Transverse colon (tissue), 4 donors: ENCODE results near the gene ITLN2. TPM values are rescaled to one million over a fixed set of nuclear protein-coding genes. Genes with fewer than 3 reads are reported as not detected.

Source experiments
- DNase-seq: peaks from one replicate; pipeline ENCODE4 v3.0.0-alpha.2; 2019
- H3K27ac ChIP-seq, 4 donors: fragments of 200-600 bp; sonication (generic); 2 replicates each; pipeline ENCODE4 v1.5.1; 2016 to 2018; ENCODE audit warnings: inconsistent platforms in 4 of 4
- H3K27me3 ChIP-seq: fragments of 200-600 bp; sonication (generic); 2 replicates; pipeline ENCODE4 v1.5.1; 2017; ENCODE audit warnings: inconsistent platforms
- H3K36me3 ChIP-seq, 4 donors: fragments of 200-600 bp; sonication (generic); 2 replicates each; pipeline ENCODE4 v1.5.1; 2017 to 2019; ENCODE audit warnings: inconsistent platforms in 4 of 4
- H3K4me1 ChIP-seq, 4 donors: fragments of 200-600 bp; sonication (generic); 2 replicates each; pipeline ENCODE4 v1.5.1; 2017 to 2020; ENCODE audit warnings: inconsistent platforms in 4 of 4
- H3K4me3 ChIP-seq, 4 donors: fragments of 200-600 bp; sonication (generic); 1 replicate in 1 of 4; 2 replicates in 3 of 4; pipeline versions ENCODE4 v1.5.1 to v1.6.1; 2017 to 2019; ENCODE audit warnings: inconsistent platforms in 4 of 4
- H3K9me3 ChIP-seq, 2 donors: fragments of 200-600 bp; sonication (generic); 2 replicates each; pipeline ENCODE4 v1.5.1; 2017 to 2019; ENCODE audit warnings: inconsistent platforms in 2 of 2
- CTCF ChIP-seq, 5 experiments: fragments of 200-600 bp in 3 of 5; fragments of 450-650 bp in 2 of 5; sonication (generic) in 3 of 5; IDR thresholded peaks; 1 replicate in 2 of 5; 2 replicates in 3 of 5; pipeline ENCODE4 v1.5.1; 2016 to 2017; ENCODE audit warnings: antibody characterized with exemption in 5 of 5, inconsistent platforms in 3 of 5, mild to moderate bottlenecking in 2 of 5, moderate library complexity in 1 of 5
- EP300 ChIP-seq: sonication (generic); formaldehyde crosslinking; IDR thresholded peaks from one replicate; pipeline ENCODE4 v1.6.1; 2017; ENCODE audit warnings: antibody characterized with exemption, low read depth
- POLR2A ChIP-seq: fragments of 450-650 bp; IDR thresholded peaks from one replicate; pipeline ENCODE4 v1.6.1; 2016; ENCODE audit warnings: antibody characterized with exemption, mild to moderate bottlenecking, moderate library complexity
- POLR2AphosphoS5 ChIP-seq, 3 donors: sonication (generic); formaldehyde crosslinking; IDR thresholded peaks; one replicate each; pipeline ENCODE4 v1.6.1; 2016; ENCODE audit warnings: antibody characterized with exemption in 3 of 3
- WGBS, 2 donors: methylation state at CpG; one replicate each; pipeline ENCODE4 v1.1.5; 2018; ENCODE audit warnings: low coverage in 1 of 2; 5-methylcytosine and 5-hydroxymethylcytosine counted together
- in situ Hi-C, 4 donors: fragments of 200-750 bp; cut with MboI; loops; one replicate each; pipeline versions ENCODE4 v1.15.0 to v1.15.1; 2017; ENCODE audit warnings: low sequenced_read_pairs in 3 of 4, low pct_ligation_motif_present in 1 of 4, low pct_unique_long_range_greater_than_20kb in 1 of 4
- intact Hi-C: fragments of 100-400 bp; cut with DNase I; formaldehyde crosslinking; loops from one replicate; pipeline ENCODE4 v1.15.1; 2023; ENCODE audit warnings: low total_unique reads
- total RNA-seq, 4 donors: library from RNA; depleted of rRNA; stranded (reverse); fragments of >200 nt; gene quantifications; one replicate each; pipeline ENCODE4 v1.1.0, GENCODE V29; 2016

ITLN2 gene
- total RNA-seq, 4 donors from 2014 or later = not detected

DNA sequence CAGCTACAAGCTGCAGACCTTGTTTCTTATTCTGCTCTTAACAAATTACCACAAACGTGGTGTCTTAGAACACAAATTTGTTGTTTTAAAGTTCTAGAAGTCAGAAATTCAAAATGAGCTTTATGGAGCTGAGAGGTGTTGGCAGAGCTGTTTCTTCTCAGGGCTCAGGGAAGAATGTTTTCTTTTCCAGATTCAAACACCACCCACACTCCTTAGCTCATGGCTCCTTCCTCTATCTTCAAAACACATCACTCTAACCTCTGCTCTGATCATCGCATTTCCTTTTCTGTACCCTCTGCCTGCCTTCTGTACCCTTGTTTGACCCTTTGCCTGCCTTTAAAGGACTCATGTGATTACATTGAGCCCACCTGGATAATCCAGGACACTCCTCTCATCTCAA is 42.7 kb downstream of the ITLN2 start:
- H3K4me1 ChIP-seq = no peaks in the 10 kb centered on the region
- intact Hi-C loops = no loop called here
- H3K36me3 ChIP-seq = no peaks in the 10 kb centered on the region
- peaks cover 3% of the 10 kb centered on the region for H3K27me3 ChIP-seq
- WGBS, 2 donors = 70% methylated on average over 2 of the region's 2 CpGs
- H3K4me3 ChIP-seq = no peak overlapping the region
- no peak overlapping the region for H3K27ac ChIP-seq
- TF ChIP-seq EP300 (no peak), POLR2AphosphoS5 (IDR thresholded peaks at IDR 0.05) (no peak)
- in situ Hi-C loops = no loop called here
- H3K9me3 ChIP-seq = no peaks in the 10 kb centered on the region
- DNase-seq = no peak

GRCh38 chr1:160911441-160911840 is 43.2 kb downstream of the ITLN2 start:
- intact Hi-C loops = no loop called here
- Histone ChIP-seq H3K27ac (no peak overlapping the region), H3K27me3 (peaks cover 3% of the 10 kb centered on the region), H3K4me3 (no peak overlapping the region), H3K9me3 (no peaks in the 10 kb centered on the region), H3K4me1 (no peaks in the 10 kb centered on the region), H3K36me3 (no peaks in the 10 kb centered on the region)
- no peak for TF ChIP-seq CTCF (IDR thresholded peaks at IDR 0.05)
- no peak for DNase-seq
- 40 to 57% methylated on average over 3 to 7 of the region's 7 CpGs for WGBS, 2 donors
- in situ Hi-C loops = no loop called here

GRCh38 chr1:160910170-160910750 is 44.3 kb downstream of the ITLN2 start:
- H3K4me1 ChIP-seq = no peaks in the 10 kb centered on the region
- H3K27ac ChIP-seq = no peak overlapping the region
- no peak for DNase-seq
- in situ Hi-C loops = no loop called here
- intact Hi-C loops = no loop called here
- TF ChIP-seq EP300 (no peak), POLR2A (no peak), POLR2AphosphoS5 (IDR thresholded peaks at IDR 0.05) (no peak), CTCF (IDR thresholded peaks at IDR 0.05) (no peak)
- H3K9me3 ChIP-seq = no peaks in the 10 kb centered on the region
- WGBS, 2 donors = 76% methylated on average over 6 of the region's 6 CpGs; no CpG with 5 or more reads in 1 of the 2 donors
- H3K27me3 ChIP-seq = peaks cover 3% of the 10 kb centered on the region
- no peak overlapping the region for H3K4me3 ChIP-seq
- H3K36me3 ChIP-seq = no peaks in the 10 kb centered on the region

GRCh38 chr1:160907976-160908375 is 46.6 kb downstream of the ITLN2 start:
- Histone ChIP-seq H3K4me1 (no peaks in the 10 kb centered on the region), H3K27me3 (no peaks in the 10 kb centered on the region), H3K36me3 (no peaks in the 10 kb centered on the region), H3K9me3 (no peaks in the 10 kb centered on the region), H3K4me3 (no peak overlapping the region), H3K27ac (no peak overlapping the region)
- 65 to 82% methylated on average over 6 to 7 of the region's 7 CpGs for WGBS, 2 donors
- in situ Hi-C loops = no loop called here
- no peak for TF ChIP-seq POLR2AphosphoS5 (IDR thresholded peaks at IDR 0.05)
- TF ChIP-seq POLR2A = no peak
- no peak for TF ChIP-seq EP300
- no peak for TF ChIP-seq CTCF (IDR thresholded peaks at IDR 0.05)
- DNase-seq = no peak
- intact Hi-C loops = no loop called here

GRCh38 chr1:160905617-160905989 is 49.0 kb downstream of the ITLN2 start:
- H3K27ac ChIP-seq = no peak overlapping the region
- TF ChIP-seq CTCF (IDR thresholded peaks at IDR 0.05) (no peak), EP300 (no peak), POLR2AphosphoS5 (IDR thresholded peaks at IDR 0.05) (no peak), POLR2A (no peak)
- DNase-seq = no peak

More at GRCh38 chr1:160905617-160905989, 49.0 kb downstream of the ITLN2 start:
- peaks cover 3% of the 10 kb centered on the region for H3K27me3 ChIP-seq
- H3K36me3 ChIP-seq = no peaks in the 10 kb centered on the region
- intact Hi-C loops (no loop called here), in situ Hi-C loops (no loop called here)
- no peaks in the 10 kb centered on the region for H3K4me1 ChIP-seq
- no peak overlapping the region for H3K4me3 ChIP-seq
- H3K9me3 ChIP-seq = no peaks in the 10 kb centered on the region
- 64 to 86% methylated on average over 2 to 4 of the region's 4 CpGs for WGBS, 2 donors
